ENCODE results near the gene ZNF333. TPM values are rescaled to one million over a fixed set of nuclear protein-coding genes. Genes with fewer than 3 reads are reported as not detected.
A peak's percentile ranks its signal among the peaks of the same experiment; 100 is the strongest.
"Not testable (repeated sequence)": the region's sequence is repeated elsewhere in the genome, so short reads cannot be mapped to it uniquely, and the experiment has no call there.

The ZNF333 gene
- polyA plus RNA-seq, 1 donor, result 28.8 TPM

- no peak for DNase-seq
Observed at GRCh38 chr19:14694641-14695266, 4.9 kb downstream of the ZNF333 start.

GRCh38 chr19:14695471-14695870 lies 5.6 kb downstream of the ZNF333 start:
- no peak for DNase-seq

DNA sequence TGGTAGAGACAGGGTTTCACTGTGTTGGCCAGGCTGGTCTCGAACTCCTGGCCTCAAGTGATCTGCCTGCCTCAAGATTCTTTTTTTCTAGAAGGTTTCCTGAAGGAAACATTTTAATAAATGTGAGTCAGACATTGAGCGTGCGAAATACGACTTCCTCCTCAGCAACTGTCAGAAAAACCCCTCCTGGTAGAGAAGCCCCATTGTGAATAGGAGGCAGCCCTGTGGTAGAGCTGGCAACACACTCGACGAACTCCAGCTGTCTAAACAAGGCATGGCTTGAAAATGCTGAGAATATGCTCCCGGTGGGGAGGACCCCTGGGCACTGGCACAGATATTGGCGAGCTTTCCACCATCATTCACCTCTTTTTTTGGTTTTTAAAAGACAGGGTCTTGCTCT lies 9.8 kb downstream of the ZNF333 start:
- no peak for DNase-seq

GRCh38 chr19:14700711-14701375 lies 11.0 kb downstream of the ZNF333 start:
- no peak for DNase-seq

- DNase-seq, result no peak
Observed at GRCh38 chr19:14703833-14704232, 14.0 kb downstream of the ZNF333 start.

- DNase-seq, result no peak
Observed at GRCh38 chr19:14704450-14704849, 14.6 kb downstream of the ZNF333 start.

- DNase-seq, result no peak
Observed at GRCh38 chr19:14715841-14716240, 26.0 kb downstream of the ZNF333 start.

GRCh38 chr19:14718522-14719116 lies 28.8 kb downstream of the ZNF333 start:
- no peak for DNase-seq

DNA sequence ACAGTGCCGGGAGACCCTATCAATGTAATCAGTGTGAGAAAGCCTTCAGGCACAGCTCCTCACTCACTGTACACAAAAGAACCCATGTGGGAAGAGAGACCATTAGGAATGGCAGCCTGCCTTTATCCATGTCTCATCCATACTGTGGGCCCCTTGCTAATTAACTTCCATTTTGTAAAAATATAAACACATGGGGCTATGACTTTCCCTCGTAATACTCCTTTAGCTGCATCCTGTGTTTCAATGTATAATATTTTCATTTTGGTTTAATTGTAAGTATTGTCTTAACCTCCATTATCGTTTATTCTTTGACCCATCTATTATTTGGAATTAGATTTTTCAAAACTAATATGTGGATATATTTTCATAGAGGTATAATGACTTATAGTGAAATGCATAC lies 29.3 kb downstream of the ZNF333 start:
- no peak for DNase-seq

GRCh38 chr19:14722127-14722526 lies 32.3 kb downstream of the ZNF333 start:
- no peak for DNase-seq

DNA sequence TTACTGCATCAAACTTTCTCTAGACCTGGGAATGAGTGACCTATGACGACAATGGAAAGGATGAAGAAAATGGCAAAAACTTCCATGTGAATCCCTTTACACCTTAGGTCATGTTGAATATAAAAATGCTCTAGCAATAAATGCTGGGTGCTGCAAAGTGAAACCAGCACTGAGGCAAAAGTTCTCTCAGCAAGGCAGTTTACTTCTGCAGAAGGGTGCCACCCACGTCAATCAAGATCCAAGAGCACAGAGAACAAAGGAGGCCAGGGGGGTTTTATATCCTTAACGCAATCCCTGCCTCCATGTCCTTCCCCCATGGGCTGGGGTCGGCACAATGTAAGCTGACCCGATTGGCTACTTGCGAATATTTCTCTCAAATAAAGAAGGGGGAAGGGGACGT lies 38.7 kb downstream of the ZNF333 start:
- no peak for DNase-seq

- no peak for DNase-seq
Observed at GRCh38 chr19:14731200-14731599, 41.4 kb downstream of the ZNF333 start.

DNA sequence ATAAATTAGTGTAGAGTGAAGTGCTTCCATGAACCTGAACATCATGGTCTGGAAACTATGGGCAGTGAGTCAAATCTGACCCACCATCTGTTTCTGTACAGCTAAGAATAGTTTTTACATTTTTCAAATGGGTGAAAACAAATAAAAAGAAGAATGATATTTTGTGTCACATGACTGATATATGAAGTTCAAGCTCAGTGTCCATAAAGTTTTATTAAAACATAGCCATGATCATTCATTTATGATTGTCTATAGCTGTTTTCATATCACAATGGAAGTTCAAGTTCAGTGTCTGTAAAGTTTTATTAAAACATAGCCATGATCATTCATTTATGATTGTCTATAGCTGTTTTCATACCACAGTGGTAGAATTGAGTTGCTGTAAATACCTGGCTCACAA lies 42.7 kb downstream of the ZNF333 start:
- DNase-seq, result no peak

DNA sequence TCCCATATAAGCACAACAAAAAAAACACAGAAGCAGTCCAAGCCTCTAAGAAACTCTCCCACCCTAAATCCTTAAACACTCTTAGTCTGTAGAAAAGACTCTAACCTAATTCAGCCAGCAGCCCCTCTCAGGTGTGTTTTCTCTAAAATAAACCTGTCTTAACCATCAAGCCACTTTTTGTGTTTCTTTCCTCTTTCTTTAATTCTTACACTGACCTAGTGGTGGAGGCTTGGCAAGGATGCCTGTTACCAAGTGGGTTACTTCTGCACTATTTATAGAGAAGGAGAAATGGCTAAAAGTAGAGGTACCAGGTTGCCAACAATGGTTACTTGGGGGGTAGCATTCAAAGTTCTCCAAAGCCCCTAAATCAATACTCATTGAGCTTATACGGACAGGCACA lies 43.7 kb downstream of the ZNF333 start:
- no peak for DNase-seq

DNA sequence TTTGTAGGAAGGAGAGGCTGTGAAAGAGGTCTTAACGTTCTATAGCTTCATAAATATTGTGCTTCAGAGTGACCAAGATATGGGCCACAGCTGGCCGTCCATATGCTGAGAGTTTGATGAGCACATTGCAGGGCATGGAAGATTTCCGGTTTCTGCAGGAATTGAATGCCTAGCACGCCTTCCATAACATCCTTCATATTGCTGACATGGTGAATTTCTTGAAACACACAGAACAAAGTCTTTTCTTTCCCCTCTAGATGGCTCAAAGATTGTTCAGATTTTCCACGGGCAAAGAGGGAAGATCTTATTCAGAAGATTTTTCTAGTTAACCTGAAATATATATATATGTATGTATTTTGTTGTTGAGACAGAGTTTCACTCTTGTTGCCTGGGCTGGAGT lies 46.1 kb downstream of the ZNF333 start:
- DNase-seq, result no peak

GRCh38 chr19:14746886-14747285 lies 57.0 kb downstream of the ZNF333 start:
- no peak for DNase-seq

DNA sequence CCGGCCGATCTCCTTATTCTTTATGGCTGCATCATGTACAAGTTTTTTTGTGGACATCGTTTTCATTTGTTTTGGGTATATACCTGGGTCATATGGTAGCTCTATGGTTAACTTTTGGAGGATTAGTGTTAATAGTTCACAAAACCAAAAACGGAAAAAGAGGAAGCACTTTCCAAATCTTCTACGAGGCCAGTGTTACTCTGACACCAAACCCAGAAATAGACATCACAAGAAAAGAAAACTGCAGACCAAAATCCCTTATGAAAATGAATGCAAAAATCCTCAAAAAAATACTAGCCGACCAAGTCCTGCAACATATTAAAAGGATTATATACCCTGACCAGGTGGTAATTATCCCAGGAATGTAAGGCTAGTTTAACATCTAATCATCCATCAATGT lies 58.8 kb downstream of the ZNF333 start:
- DNase-seq, result no peak

DNA sequence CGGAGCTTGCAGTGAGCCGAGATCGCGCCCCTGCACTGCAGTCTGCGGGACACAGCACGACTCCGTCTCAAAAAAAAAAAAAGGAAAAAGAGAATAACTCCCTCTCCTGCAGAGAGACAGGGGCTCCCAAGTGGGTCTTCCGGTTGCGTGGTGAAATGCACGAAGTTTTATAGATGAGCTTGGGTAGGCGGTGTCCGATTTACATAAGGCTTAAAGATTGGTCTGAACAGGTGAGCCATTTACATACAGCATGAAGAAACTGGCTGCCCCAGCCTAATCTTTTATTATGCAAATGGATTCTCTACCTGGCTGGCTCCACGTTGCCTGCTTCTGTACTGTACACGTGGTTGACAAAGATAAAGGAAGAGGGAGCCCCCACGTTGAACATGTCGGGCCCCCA lies 69.0 kb downstream of the ZNF333 start:
- DNase-seq, result peak; percentile 5

DNA sequence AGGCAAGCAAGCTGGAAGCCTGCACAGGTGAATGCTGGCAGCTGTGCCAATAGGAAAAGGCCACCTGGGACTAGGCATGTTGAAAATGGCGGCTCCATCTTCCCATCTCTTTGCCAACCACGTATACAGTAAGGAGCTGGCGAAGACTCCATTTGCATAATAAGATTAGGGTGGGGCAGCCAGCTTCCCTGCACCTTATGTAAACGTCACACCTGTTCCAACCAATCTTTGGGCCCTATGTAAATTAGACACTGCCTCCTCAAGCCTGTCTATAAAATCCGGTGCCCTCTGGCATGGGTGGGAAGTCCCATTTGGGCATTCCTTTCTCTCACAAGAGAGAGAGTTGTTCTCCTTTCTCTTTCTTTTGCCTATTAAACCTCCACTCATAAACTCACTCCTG lies 71.8 kb downstream of the ZNF333 start:
- DNase-seq, result no peak

GRCh38 chr19:14762111-14762510 lies 72.3 kb downstream of the ZNF333 start:
- DNase-seq, result no peak

DNA sequence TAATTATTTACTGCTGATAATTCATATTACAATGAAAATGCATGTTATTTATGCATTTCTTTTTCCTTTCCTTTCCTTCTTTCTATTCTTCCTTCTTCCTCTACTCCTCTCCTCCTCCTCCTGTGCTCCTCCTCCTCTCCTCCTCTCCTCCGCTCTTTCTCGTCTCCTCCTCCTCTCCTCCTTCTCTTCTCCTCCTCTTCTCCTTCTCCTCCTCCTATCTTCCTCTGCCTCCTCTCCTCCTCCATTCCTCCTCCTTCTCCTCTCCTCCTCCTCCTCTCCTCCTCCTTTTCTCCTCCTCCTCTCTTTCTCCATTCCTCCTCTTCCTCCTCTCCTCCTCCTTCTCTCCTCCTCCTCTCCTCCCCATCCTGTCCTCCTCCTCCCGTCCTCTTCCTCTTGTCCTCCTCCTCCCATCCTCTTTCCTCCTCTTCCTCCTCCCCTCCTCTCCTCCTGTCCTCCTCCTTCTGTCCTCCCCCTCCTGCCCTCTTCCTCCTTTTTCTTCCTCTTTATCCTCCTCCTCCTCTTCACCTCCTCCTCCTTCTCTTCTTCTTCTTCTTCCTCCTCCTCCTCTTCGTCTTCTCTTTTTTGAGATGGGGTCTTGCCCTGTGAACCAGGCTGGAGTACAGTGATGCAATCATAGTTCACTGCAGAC lies 73.8 kb downstream of the ZNF333 start:
- no peak for DNase-seq

- DNase-seq, result no peak
Observed at GRCh38 chr19:14764401-14764800, 74.6 kb downstream of the ZNF333 start.

- not testable (repeated sequence) for DNase-seq
Observed at GRCh38 chr19:14765403-14765802, 75.6 kb downstream of the ZNF333 start.

All from left kidney (tissue), 2 donors.